Breast epithelium (tissue), 4 donors: ENCODE measurements around the gene IL22RA1. TPM values are rescaled to one million over a fixed set of nuclear protein-coding genes. Genes with fewer than 3 reads are reported as not detected.

Source experiments
- DNase-seq, 2 donors: peaks; one replicate each; pipeline ENCODE4 v3.0.0-alpha.2; 2019; ENCODE audit warnings: low spot score in 2 of 2
- H3K27ac ChIP-seq, 2 donors: fragments of 200-600 bp; sonication (generic) in 1 of 2; one replicate each; pipeline ENCODE4 v1.5.1; 2016 to 2019; ENCODE audit warnings: mild to moderate bottlenecking in 1 of 2
- H3K27me3 ChIP-seq, 2 donors: fragments of 200-600 bp; sonication (generic) in 1 of 2; one replicate each; pipeline versions ENCODE4 v1.5.1 to v1.6.0; 2017 to 2019; ENCODE audit warnings: control low read depth in 1 of 2, mild to moderate bottlenecking in 1 of 2
- H3K36me3 ChIP-seq: fragments of 200-600 bp; one replicate; pipeline ENCODE4 v1.5.1; 2019
- H3K4me1 ChIP-seq, 2 donors: fragments of 200-600 bp; sonication (generic); one replicate each; pipeline ENCODE4 v1.5.1; 2016 to 2019; ENCODE audit warnings: control low read depth in 1 of 2
- H3K4me3 ChIP-seq, 3 donors: fragments of 200-600 bp; sonication (generic); 1 replicate in 2 of 3; 2 replicates in 1 of 3; pipeline ENCODE4 v1.5.1; 2016 to 2019; ENCODE audit warnings: mild to moderate bottlenecking in 3 of 3, moderate library complexity in 2 of 3
- H3K9me3 ChIP-seq, 2 donors: fragments of 200-600 bp; sonication (generic) in 1 of 2; one replicate each; pipeline ENCODE4 v1.5.1; 2016 to 2019; ENCODE audit warnings: control low read depth in 1 of 2
- CTCF ChIP-seq, 3 donors: fragments of 450-650 bp; IDR thresholded peaks; one replicate each; pipeline ENCODE4 v1.5.1; 2016 to 2017; ENCODE audit warnings: antibody characterized with exemption in 3 of 3, mild to moderate bottlenecking in 3 of 3, moderate library complexity in 3 of 3
- POLR2A ChIP-seq: fragments of 450-650 bp; IDR thresholded peaks from one replicate; pipeline ENCODE4 v1.6.1; 2016; ENCODE audit warnings: antibody characterized with exemption, mild to moderate bottlenecking, moderate library complexity
- POLR2AphosphoS5 ChIP-seq, 3 donors: sonication (generic); formaldehyde crosslinking; IDR thresholded peaks; one replicate each; pipeline ENCODE4 v1.6.1; 2017; ENCODE audit warnings: antibody characterized with exemption in 3 of 3
- intact Hi-C: fragments of 100-400 bp; cut with DNase I; formaldehyde crosslinking; loops from one replicate; pipeline ENCODE4 v1.15.1; 2023; ENCODE audit warnings: low total_unique reads
- total RNA-seq, 3 donors: library from RNA; depleted of rRNA; stranded (reverse); fragments of >200 nt; gene quantifications; one replicate each; pipeline ENCODE4 v1.1.0, GENCODE V29; 2016

IL22RA1 gene
- total RNA-seq, 3 donors from 2014 or later = 0.73 to 0.98 TPM; not detected in 1

- no peak overlapping the region for H3K4me3 ChIP-seq
- no peaks in the 10 kb centered on the region for H3K27me3 ChIP-seq
- H3K36me3 ChIP-seq = no peaks in the 10 kb centered on the region
- TF ChIP-seq CTCF (IDR thresholded peaks at IDR 0.05) = no peak
- no peak for TF ChIP-seq POLR2AphosphoS5 (IDR thresholded peaks at IDR 0.05)
- no peak for TF ChIP-seq POLR2A
- no peaks in the 10 kb centered on the region for H3K9me3 ChIP-seq
- DNase-seq = no peak
- no peaks in the 10 kb centered on the region for H3K4me1 ChIP-seq
- intact Hi-C loops = no loop called here
- no peak overlapping the region for H3K27ac ChIP-seq
Measured at GRCh38 chr1:24077278-24077978, 65.5 kb downstream of the IL22RA1 start.

- TF ChIP-seq POLR2AphosphoS5 (IDR thresholded peaks at IDR 0.05) (no peak), CTCF (IDR thresholded peaks at IDR 0.05) (no peak), POLR2A (no peak)
- no peaks in the 10 kb centered on the region for H3K4me1 ChIP-seq
- no peak overlapping the region for H3K27ac ChIP-seq
- no peaks in the 10 kb centered on the region for H3K9me3 ChIP-seq
- DNase-seq = no peak
- H3K4me3 ChIP-seq = no peak overlapping the region
- H3K36me3 ChIP-seq = no peaks in the 10 kb centered on the region
- H3K27me3 ChIP-seq = no peaks in the 10 kb centered on the region
- intact Hi-C loops = no loop called here
Measured at GRCh38 chr1:24075946-24076345, 67.0 kb downstream of the IL22RA1 start.

GRCh38 chr1:24075590-24075854 lies 67.4 kb downstream of the IL22RA1 start:
- Histone ChIP-seq H3K4me1 (no peaks in the 10 kb centered on the region), H3K27ac (no peak overlapping the region), H3K4me3 (no peak overlapping the region), H3K9me3 (no peaks in the 10 kb centered on the region), H3K27me3 (no peaks in the 10 kb centered on the region), H3K36me3 (no peaks in the 10 kb centered on the region)
- DNase-seq = no peak
- no peak for TF ChIP-seq POLR2AphosphoS5 (IDR thresholded peaks at IDR 0.05)
- no peak for TF ChIP-seq POLR2A
- intact Hi-C loops = no loop called here

GRCh38 chr1:24074817-24075589 lies 67.9 kb downstream of the IL22RA1 start:
- no peaks in the 10 kb centered on the region for H3K4me1 ChIP-seq
- TF ChIP-seq CTCF (IDR thresholded peaks at IDR 0.05) (no peak), POLR2A (no peak), POLR2AphosphoS5 (IDR thresholded peaks at IDR 0.05) (no peak)
- H3K27me3 ChIP-seq = no peaks in the 10 kb centered on the region
- no peak overlapping the region for H3K27ac ChIP-seq
- intact Hi-C loops = no loop called here
- no peaks in the 10 kb centered on the region for H3K9me3 ChIP-seq
- no peaks in the 10 kb centered on the region for H3K36me3 ChIP-seq
- no peak for DNase-seq
- H3K4me3 ChIP-seq = no peak overlapping the region

GRCh38 chr1:24074196-24074595 lies 68.7 kb downstream of the IL22RA1 start:
- H3K9me3 ChIP-seq = no peaks in the 10 kb centered on the region
- no peaks in the 10 kb centered on the region for H3K36me3 ChIP-seq
- no peak overlapping the region for H3K27ac ChIP-seq
- DNase-seq = no peak
- no peaks in the 10 kb centered on the region for H3K27me3 ChIP-seq
- H3K4me1 ChIP-seq = no peaks in the 10 kb centered on the region
- TF ChIP-seq POLR2AphosphoS5 (IDR thresholded peaks at IDR 0.05) (no peak), CTCF (IDR thresholded peaks at IDR 0.05) (no peak), POLR2A (no peak)
- H3K4me3 ChIP-seq = no peak overlapping the region
- intact Hi-C loops = no loop called here
